Natural killer cell (primary cell): ENCODE measurements around the gene VPS35L. TPM values are rescaled to one million over a fixed set of nuclear protein-coding genes. Genes with fewer than 3 reads are reported as not detected.
A peak's percentile ranks its signal among the peaks of the same experiment; 100 is the strongest.

ENCODE experiments used
- ATAC-seq, 3 donors: fragments of 150-1000 bp in 2 of 3; fragments of 200-7000 bp in 1 of 3; cut with Tn5 transposase; 1 replicate in 1 of 3; 2 replicates in 2 of 3; pipeline ENCODE4 v1.10.0; 2021; ENCODE audit warnings: mild to moderate bottlenecking in 2 of 3, moderate library complexity in 2 of 3
- DNase-seq, 2 donors: peaks; one replicate each; pipeline versions ENCODE4 v3.0.0 to v3.0.0-alpha.2; 2013 to 2021; ENCODE audit warnings: mixed read lengths in 1 of 2
- H3K27ac ChIP-seq: one replicate; pipeline ENCODE4 v1.5.1; 2013; ENCODE audit warnings: mild to moderate bottlenecking, low read length
- H3K27me3 ChIP-seq: one replicate; pipeline ENCODE4 v1.6.1; 2013; ENCODE audit warnings: low read length; ENCODE audit not compliant: control insufficient read depth, insufficient read depth
- H3K36me3 ChIP-seq: one replicate; pipeline ENCODE4 v1.6.1; 2013; ENCODE audit warnings: low read length; ENCODE audit not compliant: control insufficient read depth, insufficient read depth
- H3K4me1 ChIP-seq: one replicate; pipeline ENCODE4 v1.6.1; 2013; ENCODE audit warnings: low read length; ENCODE audit not compliant: control insufficient read depth, insufficient read depth
- H3K4me3 ChIP-seq: one replicate; pipeline ENCODE4 v1.5.1; 2013; ENCODE audit warnings: low read length
- H3K9me3 ChIP-seq: one replicate; pipeline ENCODE4 v1.6.1; 2013; ENCODE audit warnings: low read length; ENCODE audit not compliant: control insufficient read depth, insufficient read depth
- H3K27ac Mint-ChIP-seq, 2 donors: one replicate each; pipeline ENCODE4 v1.8.0; 2022; ENCODE audit warnings: mild to moderate bottlenecking in 2 of 2, mixed read lengths in 2 of 2, moderate library complexity in 1 of 2
- H3K27me3 Mint-ChIP-seq, 2 donors: one replicate each; pipeline ENCODE4 v1.8.0; 2022; ENCODE audit warnings: low read depth in 2 of 2, mixed read lengths in 2 of 2
- H3K36me3 Mint-ChIP-seq: one replicate; pipeline ENCODE4 v1.8.0; 2022; ENCODE audit warnings: mixed read lengths
- H3K4me1 Mint-ChIP-seq, 2 donors: one replicate each; pipeline ENCODE4 v1.8.0; 2022; ENCODE audit warnings: mixed read lengths in 2 of 2
- H3K4me3 Mint-ChIP-seq: one replicate; pipeline ENCODE4 v1.8.0; 2022; ENCODE audit warnings: mild to moderate bottlenecking, moderate library complexity, mixed read lengths
- H3K9me3 Mint-ChIP-seq, 2 donors: one replicate each; pipeline ENCODE4 v1.8.0; 2022; ENCODE audit warnings: mixed read lengths in 2 of 2
- WGBS: methylation state at CpG from one replicate; pipeline ENCODE4 v1.1.7; 2013; ENCODE audit warnings: missing lambda C conversion rate; ENCODE audit not compliant: insufficient coverage; 5-methylcytosine and 5-hydroxymethylcytosine counted together
- intact Hi-C: fragments of 100-400 bp; cut with micrococcal nuclease; formaldehyde crosslinking; loops from one replicate; pipeline ENCODE4 v1.14.2; 2022
- total RNA-seq, 4 donors: library from RNA; stranded (reverse); fragments of 120-200 nt in 1 of 4; gene quantifications; one replicate each; pipeline versions ENCODE4 v1.2.3 to v1.2.4, GENCODE V29; 2013 to 2022
- TF ChIP-seq, protein P1 (sequence below): fragments of 200-600 bp; IDR thresholded peaks from one replicate; pipeline ENCODE4 v1.8.0; 2022; ENCODE audit warnings: antibody characterized with exemption

VPS35L gene
- total RNA-seq, 3 donors from 2014 or later (not counting 1 experiment from before 2014, with no cell fraction given) = 37.4 to 53.5 (median 44.4) TPM

DNA sequence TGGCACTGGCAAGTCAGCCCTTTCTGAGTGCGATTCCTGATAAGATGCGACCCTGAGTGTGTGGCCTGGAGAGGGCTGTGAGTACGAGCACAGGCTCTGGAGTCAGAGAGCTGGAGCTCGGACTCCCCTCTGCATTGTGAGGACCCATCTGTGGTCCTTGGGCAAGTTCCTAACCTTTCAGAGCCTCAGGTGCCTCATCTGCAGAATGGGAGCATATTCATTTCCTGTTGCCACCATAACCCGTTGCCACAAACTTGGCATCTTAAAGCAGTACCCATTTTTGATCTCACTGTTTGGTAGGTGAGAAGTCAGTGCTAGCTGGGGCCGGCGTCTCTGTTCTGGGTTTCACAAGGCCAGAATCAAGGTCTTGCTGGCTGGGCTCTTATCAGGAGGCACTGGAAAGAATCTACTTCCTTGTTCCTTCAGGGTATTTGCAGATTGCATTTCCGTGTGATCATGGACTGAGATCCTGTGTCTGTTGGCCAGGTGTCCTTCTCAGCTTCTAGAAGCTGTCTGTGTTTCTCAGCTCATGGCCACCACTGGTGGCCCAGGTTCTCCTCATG is 142.3 kb downstream of the VPS35L start:
- Mint-ChIP-seq H3K36me3 (no peaks in the 10 kb centered on the region), H3K27me3 (no peaks in the 10 kb centered on the region), H3K27ac (no peak overlapping the region), H3K4me1 (peaks cover 20 to 23% of the 10 kb centered on the region in 2 donors), H3K4me3 (no peak overlapping the region), H3K9me3 (no peaks in the 10 kb centered on the region)
- DNase-seq (peak in 1 of 2 donors; percentile 15), ATAC-seq (no peak)
- Histone ChIP-seq H3K27me3 (no peaks in the 10 kb centered on the region), H3K36me3 (peaks cover 20% of the 10 kb centered on the region), H3K4me1 (peaks cover 34% of the 10 kb centered on the region), H3K27ac (no peak overlapping the region), H3K4me3 (no peak overlapping the region), H3K9me3 (no peaks in the 10 kb centered on the region)
- TF ChIP-seq, protein P1, sequence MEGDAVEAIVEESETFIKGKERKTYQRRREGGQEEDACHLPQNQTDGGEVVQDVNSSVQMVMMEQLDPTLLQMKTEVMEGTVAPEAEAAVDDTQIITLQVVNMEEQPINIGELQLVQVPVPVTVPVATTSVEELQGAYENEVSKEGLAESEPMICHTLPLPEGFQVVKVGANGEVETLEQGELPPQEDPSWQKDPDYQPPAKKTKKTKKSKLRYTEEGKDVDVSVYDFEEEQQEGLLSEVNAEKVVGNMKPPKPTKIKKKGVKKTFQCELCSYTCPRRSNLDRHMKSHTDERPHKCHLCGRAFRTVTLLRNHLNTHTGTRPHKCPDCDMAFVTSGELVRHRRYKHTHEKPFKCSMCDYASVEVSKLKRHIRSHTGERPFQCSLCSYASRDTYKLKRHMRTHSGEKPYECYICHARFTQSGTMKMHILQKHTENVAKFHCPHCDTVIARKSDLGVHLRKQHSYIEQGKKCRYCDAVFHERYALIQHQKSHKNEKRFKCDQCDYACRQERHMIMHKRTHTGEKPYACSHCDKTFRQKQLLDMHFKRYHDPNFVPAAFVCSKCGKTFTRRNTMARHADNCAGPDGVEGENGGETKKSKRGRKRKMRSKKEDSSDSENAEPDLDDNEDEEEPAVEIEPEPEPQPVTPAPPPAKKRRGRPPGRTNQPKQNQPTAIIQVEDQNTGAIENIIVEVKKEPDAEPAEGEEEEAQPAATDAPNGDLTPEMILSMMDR = no peak
- 79% methylated on average over 8 of the region's 8 CpGs for WGBS
- intact Hi-C loops = no loop called here

DNA sequence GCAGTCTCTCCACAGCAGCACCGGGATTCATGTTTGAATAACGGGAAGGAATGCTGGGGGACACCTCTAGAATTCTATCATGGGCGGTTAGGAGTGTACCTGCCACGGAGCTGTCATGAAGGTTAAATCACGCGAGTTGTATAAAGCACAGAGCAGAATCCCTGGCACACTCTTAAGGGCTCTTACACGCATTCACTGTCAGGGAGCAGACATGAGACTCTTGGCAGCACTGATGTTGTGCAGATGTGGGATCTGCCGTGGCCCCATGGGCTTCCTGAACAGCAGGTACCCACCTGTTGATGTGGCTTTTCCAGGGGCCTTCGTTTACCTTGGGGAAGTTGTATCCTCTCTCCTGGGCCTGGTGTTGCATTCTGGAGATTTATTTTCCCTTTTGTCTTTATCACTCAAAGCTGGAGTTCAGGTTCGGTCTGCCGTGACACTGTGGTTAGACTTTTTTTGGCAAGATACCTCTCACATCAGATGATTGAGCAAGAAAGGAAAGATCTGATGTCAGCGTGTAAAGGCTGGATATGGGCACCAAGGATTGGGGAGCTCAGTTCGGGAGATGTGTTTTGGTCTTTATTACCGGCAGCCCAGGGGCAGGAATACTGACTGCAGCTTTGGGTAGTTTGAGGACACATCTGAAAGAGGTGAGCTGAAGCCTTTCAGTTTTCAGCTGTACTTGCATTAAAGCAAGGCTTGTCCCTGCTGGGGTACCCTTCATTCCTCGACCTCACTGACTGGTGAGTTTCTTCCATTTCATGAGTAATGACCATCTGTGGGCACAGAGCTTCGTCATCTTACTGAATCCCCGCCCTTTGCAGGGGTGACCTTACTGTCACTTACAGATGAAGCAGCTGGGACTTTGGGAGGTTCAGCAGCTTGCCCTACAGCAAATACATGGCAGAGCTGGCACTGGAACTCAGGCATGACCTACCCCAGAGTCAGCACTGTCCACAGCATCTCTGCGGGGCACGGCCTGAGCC is 143.3 kb downstream of the VPS35L start:
- H3K36me3 Mint-ChIP-seq = no peaks in the 10 kb centered on the region
- no peak overlapping the region for H3K4me3 ChIP-seq
- H3K4me3 Mint-ChIP-seq = no peak overlapping the region
- no peaks in the 10 kb centered on the region for H3K9me3 ChIP-seq
- H3K4me1 Mint-ChIP-seq = peaks cover 20 to 23% of the 10 kb centered on the region in 2 donors
- no peak overlapping the region for H3K27ac ChIP-seq
- H3K27me3 ChIP-seq = no peaks in the 10 kb centered on the region
- DNase-seq (no peak), ATAC-seq (no peak)
- intact Hi-C loops = no loop called here
- peak overlapping the region in 1 of 2 donors; percentile 31 for H3K27ac Mint-ChIP-seq
- WGBS = 91% methylated on average over 19 of the region's 19 CpGs
- no peaks in the 10 kb centered on the region for H3K9me3 Mint-ChIP-seq
- no peaks in the 10 kb centered on the region for H3K27me3 Mint-ChIP-seq
- H3K4me1 ChIP-seq = peaks cover 34% of the 10 kb centered on the region
- TF ChIP-seq, protein P1 = no peak
- H3K36me3 ChIP-seq = peaks cover 27% of the 10 kb centered on the region

DNA sequence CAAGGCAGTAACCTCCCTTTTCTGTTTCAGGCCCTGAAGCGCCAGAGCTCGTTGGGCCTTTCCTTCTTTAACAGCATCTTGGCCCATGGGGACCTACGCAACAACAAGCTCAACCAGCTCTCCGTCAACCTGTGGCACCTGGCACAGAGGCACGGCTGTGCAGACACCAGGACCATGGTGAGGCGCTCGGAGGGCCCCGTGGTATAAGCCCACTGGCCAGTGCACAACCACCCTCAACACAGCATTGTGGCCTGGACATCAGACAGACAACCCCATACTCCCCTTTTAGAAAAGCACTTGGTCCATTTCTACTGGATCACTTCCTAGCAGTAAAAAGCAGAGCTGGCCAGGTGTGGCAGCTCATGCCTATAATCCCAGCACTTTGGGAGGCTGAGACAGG is 144.0 kb downstream of the VPS35L start:
- 95% methylated on average over 8 of the region's 8 CpGs for WGBS
- TF ChIP-seq, protein P1 = no peak
- Histone ChIP-seq H3K36me3 (peaks cover 29% of the 10 kb centered on the region), H3K27me3 (no peaks in the 10 kb centered on the region), H3K9me3 (no peaks in the 10 kb centered on the region), H3K27ac (no peak overlapping the region), H3K4me3 (no peak overlapping the region), H3K4me1 (peaks cover 34% of the 10 kb centered on the region)
- no peak for ATAC-seq
- no peaks in the 10 kb centered on the region for H3K27me3 Mint-ChIP-seq
- H3K4me1 Mint-ChIP-seq = peaks cover 20 to 23% of the 10 kb centered on the region in 2 donors
- no peak for DNase-seq
- no peak overlapping the region for H3K27ac Mint-ChIP-seq
- H3K9me3 Mint-ChIP-seq = no peaks in the 10 kb centered on the region
- H3K36me3 Mint-ChIP-seq = no peaks in the 10 kb centered on the region
- no peak overlapping the region for H3K4me3 Mint-ChIP-seq
- intact Hi-C loops = no loop called here
